IgD-negative memory B cell (primary cell): ENCODE data around the gene SIPA1L2. TPM values are rescaled to one million over a fixed set of nuclear protein-coding genes. Genes with fewer than 3 reads are reported as not detected.

Experiments
- H3K27ac Mint-ChIP-seq, 3 donors: one replicate each; pipeline ENCODE4 v1.8.0; 2020 to 2022; ENCODE audit warnings: mild to moderate bottlenecking in 3 of 3, mixed read lengths in 3 of 3, moderate library complexity in 1 of 3
- H3K27me3 Mint-ChIP-seq: one replicate; pipeline ENCODE4 v1.8.0; 2021; ENCODE audit warnings: mixed read lengths
- H3K36me3 Mint-ChIP-seq: one replicate; pipeline ENCODE4 v1.8.0; 2020; ENCODE audit warnings: mild to moderate bottlenecking, mixed read lengths
- H3K4me1 Mint-ChIP-seq, 3 donors: one replicate each; pipeline ENCODE4 v1.8.0; 2020 to 2022; ENCODE audit warnings: mixed read lengths in 3 of 3, mild to moderate bottlenecking in 1 of 3
- H3K4me3 Mint-ChIP-seq, 4 donors: one replicate each; pipeline ENCODE4 v1.8.0; 2020 to 2022; ENCODE audit warnings: mild to moderate bottlenecking in 4 of 4, mixed read lengths in 4 of 4, moderate library complexity in 3 of 4
- H3K9me3 Mint-ChIP-seq, 3 donors: one replicate each; pipeline ENCODE4 v1.8.0; 2020 to 2021; ENCODE audit warnings: mixed read lengths in 3 of 3, mild to moderate bottlenecking in 1 of 3
- polyA plus RNA-seq: library from polyadenylated mRNA; unstranded; fragments of 300-500 nt; fragmentation: Illumina TruSeq; gene quantifications from one replicate; pipeline ENCODE4 v1.2.3, GENCODE V29; 2021

SIPA1L2 gene
- polyA plus RNA-seq, 1 donor from 2014 or later = not detected

DNA sequence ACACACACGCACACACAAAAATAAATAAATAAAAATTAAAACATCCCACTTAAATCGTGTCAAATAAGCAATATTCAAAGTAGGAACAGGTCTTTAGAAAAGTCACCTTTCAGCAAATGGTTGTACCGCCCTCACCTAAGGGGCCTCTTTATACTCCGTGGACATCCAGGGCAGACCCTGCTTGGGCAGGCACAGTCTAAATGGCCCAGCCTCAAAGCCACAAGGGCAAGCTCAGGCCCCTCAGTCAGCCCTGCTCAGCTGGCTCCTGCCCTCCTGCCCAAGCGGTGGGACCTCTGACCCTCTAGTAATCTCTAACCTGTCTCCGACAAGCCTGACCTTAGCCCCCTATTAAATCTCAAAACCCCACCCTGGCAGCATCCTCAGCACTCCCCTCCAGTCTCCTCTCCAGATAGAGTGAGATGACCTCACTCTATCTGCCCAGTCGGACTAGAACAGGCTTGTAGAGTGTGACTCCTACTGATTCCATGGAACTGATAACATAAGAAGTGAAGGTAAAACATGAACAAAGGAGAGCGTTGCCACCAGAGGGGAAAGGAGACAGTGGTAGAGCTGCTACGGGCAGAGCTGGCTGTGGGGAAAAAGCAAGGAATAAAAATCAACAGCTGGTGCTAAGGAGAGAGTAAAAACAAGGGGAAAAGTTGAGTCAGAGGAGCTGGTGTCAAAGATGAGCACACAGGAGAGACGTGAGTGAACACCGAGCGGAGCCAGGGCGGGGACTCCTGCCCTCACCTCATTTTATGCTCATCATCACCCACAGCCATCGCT is 36.0 kb downstream of the SIPA1L2 start:
- Mint-ChIP-seq H3K36me3 (no peaks in the 10 kb centered on the region), H3K9me3 (peaks cover 0 to 4% (median 0%) of the 10 kb centered on the region in 3 donors), H3K27ac (no peak overlapping the region), H3K4me1 (peaks cover 12 to 30% (median 14%) of the 10 kb centered on the region in 3 donors), H3K27me3 (no peaks in the 10 kb centered on the region), H3K4me3 (no peak overlapping the region)

DNA sequence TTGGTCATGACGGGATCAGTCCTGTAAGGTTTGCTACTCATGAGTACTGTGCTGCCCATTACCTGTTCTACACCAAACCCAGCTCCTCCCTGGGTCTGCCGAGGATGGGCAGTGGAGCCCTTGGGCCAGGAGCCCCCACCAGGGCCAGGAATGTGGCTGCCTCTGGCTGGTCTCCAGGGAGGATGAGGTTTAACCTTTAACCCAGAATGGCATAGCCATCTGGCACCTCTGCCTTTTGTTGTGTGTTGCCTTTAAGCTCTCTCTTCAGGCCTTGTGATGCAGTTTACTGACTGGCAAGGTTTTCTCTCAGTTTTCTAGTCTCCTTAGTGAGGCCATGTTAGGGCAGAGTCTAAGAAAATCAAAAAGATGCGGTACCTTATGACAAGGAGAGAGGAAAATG is 38.6 kb downstream of the SIPA1L2 start:
- Mint-ChIP-seq H3K27ac (peak overlapping the region in 1 of 3 donors; percentile 34), H3K27me3 (no peaks in the 10 kb centered on the region), H3K4me1 (peaks cover 6 to 19% (median 10%) of the 10 kb centered on the region in 3 donors), H3K36me3 (no peaks in the 10 kb centered on the region), H3K9me3 (peaks cover 0 to 6% (median 5%) of the 10 kb centered on the region in 3 donors), H3K4me3 (peak overlapping the region in 1 of 4 donors; percentile 19)

DNA sequence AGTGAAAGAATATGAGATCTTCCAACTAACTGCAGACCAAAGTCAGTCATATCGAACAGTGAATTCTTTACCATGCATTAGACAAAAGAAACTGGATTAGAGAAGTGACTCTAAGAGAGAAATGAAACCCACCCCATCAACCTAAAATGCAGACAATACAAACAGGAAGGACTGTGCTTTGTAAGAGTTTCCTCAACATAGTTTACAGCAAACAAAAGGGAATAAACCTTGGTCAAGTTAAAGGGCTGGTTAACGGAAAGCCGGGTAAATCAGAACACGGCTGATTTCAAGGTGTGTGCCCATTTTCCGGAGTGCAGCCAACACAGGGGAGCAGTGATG is 39.2 kb downstream of the SIPA1L2 start:
- Mint-ChIP-seq H3K4me3 (peak overlapping the region in 2 of 4 donors; percentile 46 to 48), H3K27me3 (peaks cover 1% of the 10 kb centered on the region), H3K9me3 (peaks cover 0 to 6% (median 5%) of the 10 kb centered on the region in 3 donors), H3K36me3 (no peaks in the 10 kb centered on the region), H3K4me1 (peaks cover 6 to 17% (median 10%) of the 10 kb centered on the region in 3 donors), H3K27ac (peak overlapping the region; percentile 13 to 87 (median 76))

DNA sequence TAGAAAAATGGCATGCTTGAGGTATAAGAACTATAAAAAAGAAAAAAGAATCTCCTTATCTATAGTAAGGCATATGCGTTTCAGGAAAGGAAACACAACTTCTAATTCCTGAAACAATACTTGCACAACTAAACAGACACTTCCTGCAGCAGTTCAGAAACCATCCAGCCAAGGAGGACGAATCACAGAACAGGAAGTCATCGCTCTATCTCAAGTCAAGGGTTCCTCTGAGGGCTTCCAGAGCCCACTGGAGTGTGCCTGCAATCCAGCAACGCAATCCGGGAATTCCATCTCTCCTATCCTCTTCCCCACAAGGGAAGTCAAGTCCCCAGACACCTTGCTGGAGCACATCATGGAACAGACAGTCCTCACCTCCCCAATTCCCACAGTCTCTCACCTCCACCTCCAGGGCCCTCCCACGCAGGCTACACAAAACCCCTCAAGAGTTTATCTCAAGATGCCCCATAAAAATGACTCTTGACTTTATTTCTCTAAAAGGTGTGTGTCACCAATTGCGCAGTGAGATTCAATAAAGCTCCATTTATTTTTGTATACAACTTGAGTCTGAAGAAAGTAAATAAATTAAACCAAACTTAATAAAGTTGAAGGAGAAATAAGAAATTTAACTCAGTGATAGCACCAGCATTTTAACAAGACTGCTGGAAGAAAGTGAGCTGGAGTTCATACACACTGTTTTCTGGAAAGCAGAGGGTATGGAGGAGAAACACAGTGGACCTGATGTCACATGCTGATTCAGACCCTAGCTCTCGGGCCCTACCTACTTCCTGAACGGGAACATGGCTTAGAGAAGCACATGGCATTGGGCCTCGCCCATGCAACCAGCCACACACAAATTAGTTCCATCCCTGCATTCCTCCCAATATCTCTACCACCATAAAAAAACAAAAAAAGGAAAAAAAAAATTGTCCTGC is 39.9 kb downstream of the SIPA1L2 start:
- Mint-ChIP-seq H3K27ac (peak overlapping the region; percentile 13 to 87 (median 76)), H3K4me3 (peak overlapping the region in 2 of 4 donors; percentile 46 to 48)

DNA sequence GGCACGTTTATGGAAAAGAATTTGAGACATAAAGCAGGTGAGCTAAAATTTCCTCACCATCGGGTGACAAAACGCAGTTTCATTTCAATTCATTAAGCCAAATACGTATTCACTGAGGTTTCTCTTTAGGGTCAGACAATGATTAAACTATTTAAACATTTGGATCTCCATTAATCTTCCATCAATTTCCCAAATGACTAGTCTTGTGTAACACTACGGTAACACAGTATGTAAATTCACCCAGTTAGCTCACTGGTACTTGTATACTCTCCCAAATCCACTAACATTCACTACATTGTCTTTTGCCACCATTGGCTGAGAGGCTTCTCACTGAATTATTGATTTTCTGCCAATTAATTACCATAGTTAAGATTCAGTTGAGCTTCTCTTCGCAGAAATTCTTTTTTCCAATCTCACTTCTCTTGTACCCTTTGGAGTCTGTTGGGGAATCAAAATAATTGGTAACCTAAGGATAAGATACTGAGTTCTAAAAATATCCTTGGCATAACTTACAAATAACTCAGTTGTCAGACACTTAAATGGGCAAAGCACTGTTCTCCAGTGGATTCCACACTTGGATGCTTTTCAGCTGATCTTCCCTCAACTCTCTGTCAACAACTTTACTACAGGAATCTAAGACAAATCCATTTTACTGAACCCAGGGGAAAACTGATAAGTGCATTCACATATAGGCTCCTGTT is 40.7 kb downstream of the SIPA1L2 start:
- Mint-ChIP-seq H3K27me3 (peaks cover 1% of the 10 kb centered on the region), H3K4me3 (no peak overlapping the region), H3K36me3 (no peaks in the 10 kb centered on the region), H3K27ac (no peak overlapping the region), H3K9me3 (peaks cover 0 to 6% (median 5%) of the 10 kb centered on the region in 3 donors), H3K4me1 (peaks cover 6 to 17% (median 10%) of the 10 kb centered on the region in 3 donors)

More for the DNA sequence above, 39.9 kb downstream of the SIPA1L2 start:
- H3K27me3 Mint-ChIP-seq = peaks cover 1% of the 10 kb centered on the region
- H3K36me3 Mint-ChIP-seq = no peaks in the 10 kb centered on the region
- peaks cover 6 to 17% (median 10%) of the 10 kb centered on the region in 3 donors for H3K4me1 Mint-ChIP-seq
- peaks cover 0 to 6% (median 5%) of the 10 kb centered on the region in 3 donors for H3K9me3 Mint-ChIP-seq

DNA sequence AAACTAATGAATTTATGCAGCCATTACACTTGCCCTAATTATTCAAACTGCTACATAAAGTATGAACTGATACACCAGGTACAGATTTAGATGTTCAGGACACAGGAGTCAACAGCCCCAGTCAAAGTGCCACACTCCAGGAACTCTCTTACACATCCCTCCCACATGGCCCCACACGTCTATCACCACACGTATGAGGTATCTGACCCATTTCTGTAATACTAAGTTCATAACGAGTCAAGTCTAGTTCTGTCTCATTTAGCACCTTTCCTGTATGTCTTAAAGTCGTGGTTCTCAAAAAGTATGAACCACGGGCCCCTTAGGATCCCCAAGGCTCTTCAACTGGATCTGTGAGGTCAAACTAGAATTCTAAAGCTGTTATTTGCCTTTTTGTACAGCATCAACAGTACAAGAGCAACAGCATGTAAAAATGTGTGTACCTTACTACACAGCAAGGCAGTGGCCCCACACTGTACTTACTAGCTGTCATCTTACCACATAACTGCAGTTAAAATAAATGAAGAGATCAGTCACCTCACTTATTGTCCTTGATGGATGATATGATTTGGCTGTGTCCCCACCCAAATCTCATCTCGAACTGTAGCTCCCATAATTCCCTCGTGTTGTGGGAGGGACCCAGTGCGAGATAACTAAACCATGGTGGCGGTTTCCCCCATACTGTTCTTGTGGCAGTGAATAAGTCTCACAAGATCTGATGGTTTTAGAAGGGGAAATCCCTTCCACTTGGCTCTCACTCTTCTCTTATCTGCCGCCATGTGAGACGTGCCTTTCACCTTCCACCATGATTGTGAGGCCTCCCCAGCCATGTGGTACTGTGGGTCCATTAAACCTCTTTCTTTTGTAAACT is 42.6 kb downstream of the SIPA1L2 start:
- Mint-ChIP-seq H3K36me3 (no peaks in the 10 kb centered on the region), H3K9me3 (peaks cover 0 to 6% (median 5%) of the 10 kb centered on the region in 3 donors)

DNA sequence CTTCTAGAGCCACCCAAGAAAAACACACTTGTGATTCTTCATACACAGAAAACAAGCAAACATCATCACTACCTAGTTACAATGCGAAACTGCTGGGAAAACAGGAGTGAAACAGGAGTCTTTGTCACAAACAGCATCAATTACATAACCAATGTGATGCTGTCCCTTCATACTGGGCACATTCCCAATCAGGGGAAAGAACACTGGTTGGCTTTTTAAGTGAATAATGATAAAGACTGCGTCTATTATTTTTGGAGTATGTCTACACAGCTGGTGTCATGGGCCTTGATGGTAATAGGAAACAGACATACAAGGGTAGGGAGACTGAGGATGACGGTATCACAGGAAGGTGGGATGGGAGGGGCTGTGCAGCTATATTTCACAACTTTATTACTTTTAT is 43.3 kb downstream of the SIPA1L2 start:
- peaks cover 1% of the 10 kb centered on the region for H3K27me3 Mint-ChIP-seq
- H3K4me1 Mint-ChIP-seq = peaks cover 6 to 15% (median 10%) of the 10 kb centered on the region in 3 donors

More for the DNA sequence above, 42.6 kb downstream of the SIPA1L2 start:
- peaks cover 1% of the 10 kb centered on the region for H3K27me3 Mint-ChIP-seq
- peaks cover 6 to 15% (median 10%) of the 10 kb centered on the region in 3 donors for H3K4me1 Mint-ChIP-seq
- no peak overlapping the region for H3K4me3 Mint-ChIP-seq
- H3K27ac Mint-ChIP-seq = no peak overlapping the region

DNA sequence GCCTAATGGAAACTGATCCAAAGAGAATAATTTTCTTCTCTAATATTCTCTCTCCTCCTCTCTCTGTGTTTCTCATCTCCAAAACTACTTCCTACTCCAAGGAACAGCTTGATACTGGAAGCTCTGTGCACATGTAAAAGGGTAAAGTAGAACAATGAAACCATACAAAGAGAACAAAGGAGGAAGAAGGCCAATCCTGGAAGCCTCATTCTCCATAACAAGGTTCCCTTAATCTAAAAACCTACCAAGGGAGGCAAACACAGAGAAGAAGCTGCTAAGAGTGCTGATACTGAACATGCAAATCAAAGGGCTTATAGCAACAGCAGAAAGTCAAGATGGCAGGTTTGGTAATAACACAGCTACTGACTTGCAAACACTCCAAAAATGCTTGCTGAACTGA is 44.4 kb downstream of the SIPA1L2 start:
- no peak overlapping the region for H3K27ac Mint-ChIP-seq

More for the DNA sequence above, 43.3 kb downstream of the SIPA1L2 start:
- Mint-ChIP-seq H3K27ac (no peak overlapping the region), H3K4me3 (no peak overlapping the region), H3K36me3 (no peaks in the 10 kb centered on the region), H3K9me3 (peaks cover 0 to 6% (median 5%) of the 10 kb centered on the region in 3 donors)

DNA sequence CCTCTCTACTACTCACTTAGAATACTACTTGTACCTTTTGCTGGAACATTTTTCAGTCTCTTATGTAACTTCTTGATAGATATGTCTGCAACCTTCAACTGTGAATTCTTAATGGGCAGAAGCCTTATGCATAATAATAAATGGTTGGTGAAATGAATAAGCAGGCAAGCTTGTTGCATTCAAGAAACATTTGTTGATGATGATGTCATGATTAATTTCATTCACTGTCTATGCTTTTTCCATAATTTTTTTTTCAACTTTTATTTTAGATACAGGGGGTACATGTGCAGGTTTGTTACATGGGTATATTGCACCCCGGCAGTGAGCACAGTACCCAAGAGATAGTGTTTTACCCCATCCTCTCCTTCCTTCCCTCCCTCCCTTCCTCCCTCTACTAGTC is 48.0 kb downstream of the SIPA1L2 start:
- Mint-ChIP-seq H3K27me3 (peaks cover 3% of the 10 kb centered on the region), H3K9me3 (no peaks in the 10 kb centered on the region), H3K27ac (no peak overlapping the region), H3K4me1 (peaks cover 0 to 11% (median 4%) of the 10 kb centered on the region in 3 donors), H3K36me3 (no peaks in the 10 kb centered on the region), H3K4me3 (no peak overlapping the region)

More for the DNA sequence above, 44.4 kb downstream of the SIPA1L2 start:
- Mint-ChIP-seq H3K4me1 (peaks cover under 1 to 7% (median 5%) of the 10 kb centered on the region in 3 donors), H3K4me3 (no peak overlapping the region), H3K36me3 (no peaks in the 10 kb centered on the region), H3K9me3 (peaks cover 0 to 6% (median 5%) of the 10 kb centered on the region in 3 donors), H3K27me3 (peaks cover 3% of the 10 kb centered on the region)

Other genes with a start within 250 kb of the SIPA1L2 start
- gene MAP10, start 175.3 kb upstream of the SIPA1L2 start, polyA plus RNA-seq = 1.3 TPM